Naive thymus-derived CD8-positive, alpha-beta T cell (primary cell): ENCODE measurements around the gene TRMT10A. TPM values are rescaled to one million over a fixed set of nuclear protein-coding genes. Genes with fewer than 3 reads are reported as not detected.

Experiments
- ATAC-seq, 2 donors: fragments of 150-1000 bp; cut with Tn5 transposase in 1 of 2; sonication (Bioruptor Pico), chemical (Tn5 transposase) in 1 of 2; 1 replicate in 1 of 2; 2 replicates in 1 of 2; pipeline ENCODE4 v1.10.0; 2021; ENCODE audit warnings: mild to moderate bottlenecking in 2 of 2, moderate library complexity in 2 of 2
- POLR2A ChIA-PET: fragments of 350-600 bp; sonication (Branson Sonifier 250); formaldehyde crosslinking; loops from one replicate; lab custom pipeline; 2021; ENCODE audit warnings: antibody characterized with exemption; lab: Charles Lee
- DNase-seq, 10 donors: peaks; one replicate each; pipeline versions ENCODE4 v3.0.0 to v3.0.0-alpha.2; 2020 to 2022
- H3K27ac Mint-ChIP-seq, 10 donors: one replicate each; pipeline ENCODE4 v1.8.0; 2020 to 2022; ENCODE audit warnings: mild to moderate bottlenecking in 10 of 10, mixed read lengths in 10 of 10, moderate library complexity in 4 of 10, inconsistent platforms in 1 of 10
- H3K27me3 Mint-ChIP-seq, 5 donors: one replicate each; pipeline ENCODE4 v1.8.0; 2021 to 2022; ENCODE audit warnings: mixed read lengths in 5 of 5
- H3K36me3 Mint-ChIP-seq, 3 donors: one replicate each; pipeline ENCODE4 v1.8.0; 2020 to 2022; ENCODE audit warnings: mixed read lengths in 3 of 3, mild to moderate bottlenecking in 2 of 3, inconsistent platforms in 1 of 3
- H3K4me1 Mint-ChIP-seq, 4 donors: one replicate each; pipeline ENCODE4 v1.8.0; 2021 to 2022; ENCODE audit warnings: mixed read lengths in 4 of 4
- H3K4me3 Mint-ChIP-seq, 10 donors: one replicate each; pipeline ENCODE4 v1.8.0; 2020 to 2022; ENCODE audit warnings: mild to moderate bottlenecking in 10 of 10, mixed read lengths in 10 of 10, moderate library complexity in 6 of 10, inconsistent platforms in 1 of 10
- H3K9me3 Mint-ChIP-seq, 9 donors: one replicate each; pipeline ENCODE4 v1.8.0; 2020 to 2022; ENCODE audit warnings: mixed read lengths in 9 of 9, mild to moderate bottlenecking in 3 of 9, inconsistent platforms in 1 of 9, moderate library complexity in 1 of 9
- polyA plus RNA-seq, 3 donors: library from polyadenylated mRNA; unstranded; fragments of 300-500 nt; fragmentation: Illumina TruSeq; gene quantifications; one replicate each; pipeline ENCODE4 v1.2.3, GENCODE V29; 2021
- total RNA-seq, 8 experiments: library from RNA in 2 of 8; stranded (reverse) in 2 of 8; gene quantifications; one replicate each; pipeline ENCODE4 v1.2.3 and lab custom pipeline; 2021 to 2026

The TRMT10A gene
- total and polyA plus RNA-seq, 5 experiments from 2014 or later = 2.5 to 8.7 (median 2.9) TPM

GRCh38 chr4:99586322-99586721, 22.5 kb upstream of the TRMT10A start:
- Mint-ChIP-seq H3K9me3 (no peaks in the 10 kb centered on the region), H3K36me3 (no peaks in the 10 kb centered on the region), H3K27ac (no peak overlapping the region), H3K4me3 (no peak overlapping the region), H3K4me1 (no peaks in the 10 kb centered on the region), H3K27me3 (peaks cover 0 to 31% (median 7%) of the 10 kb centered on the region in 5 donors)
- no peak for DNase-seq
- ATAC-seq = no peak
- POLR2A ChIA-PET = no interaction called here

DNA sequence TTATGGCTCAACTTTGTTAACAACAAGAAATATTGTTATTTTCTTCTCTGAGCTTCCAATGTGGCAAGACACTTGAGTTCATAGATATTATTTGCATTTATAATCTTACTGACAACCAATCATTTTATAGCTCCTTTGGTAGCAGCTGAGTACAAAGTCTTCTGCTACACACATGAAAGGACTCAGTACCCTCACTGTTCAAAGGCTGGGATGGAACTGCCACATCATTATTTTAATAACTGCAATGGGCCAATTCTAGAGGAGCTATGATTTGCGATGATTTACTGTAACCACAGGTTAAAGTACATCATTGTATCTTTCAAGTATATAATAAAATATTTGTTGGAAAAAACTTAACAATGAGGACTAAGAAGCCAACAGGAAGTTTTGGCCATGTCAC, 21.7 kb upstream of the TRMT10A start:
- no peaks in the 10 kb centered on the region for H3K36me3 Mint-ChIP-seq
- H3K27me3 Mint-ChIP-seq = peaks cover 0 to 38% (median 11%) of the 10 kb centered on the region in 5 donors
- no peak overlapping the region for H3K27ac Mint-ChIP-seq
- no peak for ATAC-seq
- no peaks in the 10 kb centered on the region for H3K4me1 Mint-ChIP-seq
- DNase-seq = no peak
- POLR2A ChIA-PET = no interaction called here
- no peaks in the 10 kb centered on the region for H3K9me3 Mint-ChIP-seq
- H3K4me3 Mint-ChIP-seq = no peak overlapping the region

DNA sequence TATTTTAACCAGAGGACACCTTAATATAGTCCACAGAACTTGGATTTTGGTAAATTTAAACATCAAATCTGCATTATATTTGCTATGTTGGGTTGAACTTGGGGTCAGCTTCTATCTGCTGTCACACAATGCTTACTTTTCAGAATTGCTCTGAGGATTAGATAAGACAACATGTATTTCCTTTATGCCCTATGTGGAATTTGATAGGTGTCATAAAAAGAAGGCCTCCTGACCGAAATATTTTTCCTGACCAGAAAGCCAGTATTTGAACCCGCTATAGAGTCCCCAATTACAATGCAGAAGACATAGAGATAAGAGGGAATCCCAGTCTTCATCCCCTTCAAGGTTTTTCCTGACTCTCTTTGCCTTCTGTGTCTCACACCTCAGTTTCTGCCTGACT, 14.9 kb upstream of the TRMT10A start:
- POLR2A ChIA-PET = no interaction called here
- no peak for ATAC-seq
- Mint-ChIP-seq H3K27me3 (peaks cover 11 to 55% (median 26%) of the 10 kb centered on the region in 5 donors), H3K9me3 (no peaks in the 10 kb centered on the region), H3K36me3 (no peaks in the 10 kb centered on the region), H3K4me1 (peaks cover 0 to 4% (median 0%) of the 10 kb centered on the region in 4 donors), H3K4me3 (no peak overlapping the region), H3K27ac (no peak overlapping the region)
- DNase-seq = no peak

GRCh38 chr4:99574530-99575324, 10.9 kb upstream of the TRMT10A start, which contains the start of gene MTTP:
Gene MTTP (plus strand): TSS chr4:99574824. CDS start chr4:99574910, 86 bp downstream.
- no peak within 1 kb of the TSS for H3K27ac Mint-ChIP-seq
- H3K4me1 Mint-ChIP-seq = peaks cover 0 to 4% (median 0%) of the 10 kb centered on the region in 4 donors
- POLR2A ChIA-PET = interaction anchor here (0.6 kb wide), 1 partner anchor 1712 kb away, joined by 5 read pairs; no protein-coding TSS in a partner anchor
- DNase-seq (no peak), ATAC-seq (no peak)
- peaks cover 19 to 75% (median 36%) of the 10 kb centered on the region in 5 donors for H3K27me3 Mint-ChIP-seq
- no peak within 1 kb of the TSS for H3K4me3 Mint-ChIP-seq
- no peaks in the 10 kb centered on the region for H3K9me3 Mint-ChIP-seq
- H3K36me3 Mint-ChIP-seq = no peaks in the 10 kb centered on the region

DNA sequence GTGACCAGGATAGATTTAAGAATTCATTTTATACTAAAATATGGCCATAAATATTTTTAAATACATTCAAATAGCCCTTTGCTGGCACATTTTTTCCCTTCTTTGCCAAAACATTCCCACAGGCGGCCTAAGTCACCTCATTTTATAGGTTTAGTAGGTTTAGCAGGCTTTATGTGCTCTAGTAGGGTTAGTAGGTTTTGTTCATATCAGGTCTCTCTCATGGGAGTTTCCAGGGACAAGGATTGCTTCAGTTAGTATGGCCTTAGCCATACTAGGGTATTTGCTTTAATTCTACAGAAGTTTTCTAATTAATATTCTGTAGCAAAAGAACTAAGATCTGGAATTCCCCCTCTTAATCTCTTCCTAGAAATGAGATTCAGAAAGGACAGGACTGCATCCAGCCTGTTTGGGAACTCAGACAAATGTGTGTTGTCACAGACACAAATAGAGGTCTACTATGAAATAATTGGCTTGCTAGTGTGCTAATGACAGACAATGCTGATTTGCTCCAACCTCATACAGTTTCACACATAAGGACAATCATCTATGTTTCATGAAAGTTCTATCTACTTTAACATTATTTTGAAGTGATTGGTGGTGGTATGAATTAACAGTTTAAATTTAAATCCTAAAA, 10.0 kb upstream of the TRMT10A start:
- POLR2A ChIA-PET = interaction anchor here (0.6 kb wide), 1 partner anchor 1713 kb away, joined by 5 read pairs; no protein-coding TSS in a partner anchor
- Mint-ChIP-seq H3K36me3 (no peaks in the 10 kb centered on the region), H3K4me3 (no peak overlapping the region), H3K27me3 (peaks cover 17 to 75% (median 34%) of the 10 kb centered on the region in 5 donors), H3K27ac (no peak overlapping the region), H3K9me3 (no peaks in the 10 kb centered on the region), H3K4me1 (peaks cover 0 to 4% (median 0%) of the 10 kb centered on the region in 4 donors)
- no peak for ATAC-seq
- DNase-seq = no peak

DNA sequence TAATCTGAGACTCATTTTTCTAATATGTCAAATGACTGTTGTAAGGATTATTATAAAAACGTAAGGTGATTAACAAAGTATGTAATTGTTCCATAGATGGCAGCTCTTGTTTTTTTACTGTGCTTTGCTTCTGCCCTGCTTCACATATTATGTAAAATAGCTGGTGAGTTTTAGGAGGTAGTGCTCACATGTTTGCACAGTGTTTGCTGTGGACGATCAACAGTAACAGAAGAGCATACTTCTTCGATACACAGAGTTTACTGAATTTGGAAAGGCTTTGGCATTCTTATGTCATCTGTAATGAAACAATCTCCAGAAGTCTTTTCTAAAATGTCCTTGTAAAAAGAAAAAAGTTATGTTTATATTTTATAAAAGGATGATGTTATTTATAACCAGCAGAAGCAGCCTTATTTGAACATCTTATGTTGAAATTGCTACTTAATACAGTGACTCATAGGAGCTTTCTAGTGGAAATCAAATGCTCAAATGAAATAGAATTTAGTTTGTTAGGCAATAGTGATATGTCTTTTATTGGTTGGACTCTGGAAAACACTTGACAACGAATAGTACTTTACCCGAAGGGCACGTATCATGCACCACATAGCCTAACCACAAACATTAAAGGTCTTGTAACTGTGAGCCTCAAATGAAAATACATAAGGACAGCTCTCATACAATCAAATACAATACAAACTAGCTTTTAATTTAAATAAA, 8.8 kb upstream of the TRMT10A start:
- POLR2A ChIA-PET = interaction anchor here (1.2 kb wide), 1 partner anchor 378 kb away, joined by 3 read pairs; no protein-coding TSS in a partner anchor
- no peak for DNase-seq
- peaks cover 19 to 75% (median 36%) of the 10 kb centered on the region in 5 donors for H3K27me3 Mint-ChIP-seq

GRCh38 chr4:99571883-99572282, 8.0 kb upstream of the TRMT10A start:
- Mint-ChIP-seq H3K36me3 (no peaks in the 10 kb centered on the region), H3K27me3 (peaks cover 24 to 75% (median 34%) of the 10 kb centered on the region in 5 donors)
- POLR2A ChIA-PET = interaction anchor here (1.2 kb wide), 1 partner anchor 379 kb away, joined by 3 read pairs; no protein-coding TSS in a partner anchor

More for the DNA sequence above, 8.8 kb upstream of the TRMT10A start:
- no peak overlapping the region for H3K4me3 Mint-ChIP-seq
- H3K4me1 Mint-ChIP-seq = peaks cover 0 to 4% (median 0%) of the 10 kb centered on the region in 4 donors
- H3K27ac Mint-ChIP-seq = peak overlapping the region in 1 of 10 donors; percentile 20
- ATAC-seq = no peak
- H3K9me3 Mint-ChIP-seq = no peaks in the 10 kb centered on the region
- H3K36me3 Mint-ChIP-seq = no peaks in the 10 kb centered on the region

GRCh38 chr4:99564921-99565320, 1.1 kb upstream of the TRMT10A start:
- peaks cover 0 to 2% (median 0%) of the 10 kb centered on the region in 3 donors for H3K36me3 Mint-ChIP-seq
- ATAC-seq (no peak), DNase-seq (no peak)
- peaks cover 2 to 29% (median 14%) of the 10 kb centered on the region in 4 donors for H3K4me1 Mint-ChIP-seq
- peak overlapping the region in 4 of 10 donors; percentile 37 to 63 (median 48) for H3K27ac Mint-ChIP-seq
- peaks cover 17 to 48% (median 20%) of the 10 kb centered on the region in 5 donors for H3K27me3 Mint-ChIP-seq
- peak overlapping the region in 5 of 10 donors; percentile 22 to 61 (median 33) for H3K4me3 Mint-ChIP-seq
- POLR2A ChIA-PET = interaction anchor here (1.5 to 5.1 kb wide), 2 partner anchors 384 to 1304 kb away, joined by 3 to 86 read pairs; partner anchors contain the start of genes DNAJB14, H2AZ1 and RAP1GDS1
- H3K9me3 Mint-ChIP-seq = no peaks in the 10 kb centered on the region

More at GRCh38 chr4:99571883-99572282, 8.0 kb upstream of the TRMT10A start:
- ATAC-seq = no peak
- Mint-ChIP-seq H3K27ac (no peak overlapping the region), H3K4me3 (no peak overlapping the region), H3K4me1 (peaks cover 0 to 4% (median 0%) of the 10 kb centered on the region in 4 donors), H3K9me3 (no peaks in the 10 kb centered on the region)
- no peak for DNase-seq

DNA sequence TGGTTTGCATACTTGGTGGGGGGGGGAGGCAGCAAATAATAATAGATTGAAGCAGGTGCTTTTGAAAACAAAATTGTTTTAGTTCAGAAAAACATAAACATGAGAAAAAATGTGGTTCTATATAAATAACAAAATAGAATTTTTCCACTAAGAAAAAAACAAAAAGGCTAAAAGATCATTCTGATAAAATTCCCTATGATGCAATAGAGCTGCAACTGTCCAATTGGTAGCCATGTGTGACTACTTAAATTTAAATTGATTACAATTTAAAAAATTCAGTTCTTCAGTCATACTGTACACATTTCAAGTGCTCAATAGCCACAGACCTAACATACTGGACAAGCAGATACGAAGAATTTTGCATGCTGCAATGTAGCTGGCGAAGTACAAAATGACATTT, 11.0 kb downstream of the TRMT10A start:
- Mint-ChIP-seq H3K9me3 (no peaks in the 10 kb centered on the region), H3K4me3 (no peak overlapping the region), H3K27me3 (no peaks in the 10 kb centered on the region)

GRCh38 chr4:99540277-99540939, 23.4 kb downstream of the TRMT10A start:
- H3K27ac Mint-ChIP-seq = no peak overlapping the region
- H3K4me3 Mint-ChIP-seq = no peak overlapping the region
- no peaks in the 10 kb centered on the region for H3K4me1 Mint-ChIP-seq
- peaks cover 0 to 30% (median 5%) of the 10 kb centered on the region in 9 donors for H3K9me3 Mint-ChIP-seq
- H3K36me3 Mint-ChIP-seq = peaks cover 0 to 13% (median 9%) of the 10 kb centered on the region in 3 donors
- peaks cover 0 to 6% (median 4%) of the 10 kb centered on the region in 5 donors for H3K27me3 Mint-ChIP-seq
- POLR2A ChIA-PET = no interaction called here
- DNase-seq (no peak), ATAC-seq (no peak)

More for the DNA sequence above, 11.0 kb downstream of the TRMT10A start:
- DNase-seq = no peak
- H3K27ac Mint-ChIP-seq = no peak overlapping the region
- POLR2A ChIA-PET = interaction anchor here (0.9 kb wide), 1 partner anchor 10 kb away, joined by 4 read pairs; the partner anchor contains the start of gene TRMT10A
- H3K4me1 Mint-ChIP-seq = no peaks in the 10 kb centered on the region
- no peak for ATAC-seq
- peaks cover 0 to 42% (median 7%) of the 10 kb centered on the region in 3 donors for H3K36me3 Mint-ChIP-seq

DNA sequence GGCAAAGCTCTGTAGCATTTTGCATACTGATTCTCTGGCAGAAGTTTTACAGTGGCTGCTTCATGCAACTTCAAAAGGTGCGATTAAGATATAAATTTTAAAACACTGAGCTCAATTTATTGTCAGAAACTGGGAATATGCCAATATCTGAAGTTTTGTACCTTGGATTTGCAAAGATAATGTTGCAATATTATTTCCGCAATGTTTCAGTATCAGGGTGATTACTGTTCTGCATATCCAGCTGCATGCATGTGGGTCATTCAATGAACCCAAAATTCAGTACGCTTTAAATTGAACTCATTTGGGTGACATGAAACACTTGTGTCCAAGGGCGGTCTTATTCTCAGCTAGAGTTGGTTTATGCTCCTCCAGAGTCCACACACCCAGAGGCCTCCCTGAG, 26.2 kb downstream of the TRMT10A start:
- POLR2A ChIA-PET = no interaction called here

More for the DNA sequence above, 26.2 kb downstream of the TRMT10A start:
- no peak for DNase-seq
- no peaks in the 10 kb centered on the region for H3K4me1 Mint-ChIP-seq
- no peaks in the 10 kb centered on the region for H3K36me3 Mint-ChIP-seq
- H3K4me3 Mint-ChIP-seq = no peak overlapping the region
- H3K9me3 Mint-ChIP-seq = peaks cover 0 to 5% (median 0%) of the 10 kb centered on the region in 9 donors
- no peak overlapping the region for H3K27ac Mint-ChIP-seq
- ATAC-seq = no peak
- H3K27me3 Mint-ChIP-seq = peaks cover 0 to 16% (median 9%) of the 10 kb centered on the region in 5 donors
